ENCODE results near the gene ZNF777.

ZNF777 gene

GRCh38 chr7:149473251-149473650, 12.4 kb upstream of the ZNF777 start:
- no peaks in the 10 kb centered on the region for H3K4me1 ChIP-seq (ENCODE audit: control insufficient read depth, low read length)
- no peaks in the 10 kb centered on the region for H3K9me2 ChIP-seq (replicated peaks; ENCODE audit: control insufficient read depth, low read length)
- H3K9me3 ChIP-seq (ENCODE audit: control insufficient read depth, insufficient read depth, low read length), result no peaks in the 10 kb centered on the region
- no peaks in the 10 kb centered on the region for H3K79me2 ChIP-seq (ENCODE audit: control insufficient read depth, low read length)
- H3F3A ChIP-seq (ENCODE audit: control insufficient read depth, insufficient read depth), result no peaks in the 10 kb centered on the region
- H3K27ac ChIP-seq (ENCODE audit: low read depth, low read length), result no peak overlapping the region
- peaks cover 61% of the 10 kb centered on the region for H3K36me3 ChIP-seq (ENCODE audit: control insufficient read depth, low read length)
- no peaks in the 10 kb centered on the region; the same call in 1 of the 2 replicates for H4K20me1 ChIP-seq (ENCODE audit: control insufficient read depth, insufficient read depth, low read depth, low read length)
- no peak overlapping the region for H3K4me3 ChIP-seq (ENCODE audit: low read length)
- H3K4me2 ChIP-seq (ENCODE audit: low read length), result no peak overlapping the region
- TF ChIP-seq EZH2phosphoT487 (IDR thresholded peaks at IDR 0.05; ENCODE audit: borderline replicate concordance, low read length), result no peak
- H3K27me3 ChIP-seq (ENCODE audit: control insufficient read depth, low read length), result no peaks in the 10 kb centered on the region

DNA sequence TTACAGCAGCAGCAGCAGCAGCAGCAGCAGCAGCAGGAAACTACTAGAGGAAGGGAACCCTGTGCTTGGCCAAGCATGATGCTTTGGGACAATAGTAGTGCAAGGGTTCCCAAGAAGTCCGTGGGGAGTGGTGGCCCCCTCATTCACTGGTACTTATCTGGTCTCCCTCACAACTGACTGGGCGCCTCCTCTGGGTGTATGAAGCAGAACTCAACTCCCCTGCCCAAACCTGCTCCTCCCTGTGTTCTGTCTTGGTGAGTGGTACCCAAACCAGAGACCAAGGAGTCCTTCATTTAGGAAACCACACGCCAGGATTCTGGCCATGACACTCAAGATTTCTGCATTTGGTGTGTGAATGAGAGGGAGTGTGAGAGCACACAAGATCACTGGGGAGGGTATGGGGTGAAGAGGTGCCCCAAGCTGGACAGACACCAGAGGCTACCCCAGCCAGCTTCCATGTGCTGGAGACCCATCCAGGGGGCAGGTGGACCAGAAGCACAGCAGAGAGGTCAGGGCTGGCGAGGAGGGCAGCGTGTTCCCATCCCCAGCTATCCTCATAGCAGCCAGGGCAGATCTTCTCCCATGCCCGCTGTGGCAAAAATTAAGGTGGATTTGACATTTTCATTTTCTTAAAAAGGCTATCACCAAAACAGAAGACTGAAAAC, 10.6 kb upstream of the ZNF777 start:
- Histone ChIP-seq H3K4me1 (ENCODE audit: control insufficient read depth, low read length) (no peaks in the 10 kb centered on the region), H3K27me3 (ENCODE audit: control insufficient read depth, low read length) (no peaks in the 10 kb centered on the region), H3K79me2 (ENCODE audit: control insufficient read depth, low read length) (no peaks in the 10 kb centered on the region), H3K4me2 (ENCODE audit: low read length) (no peak overlapping the region), H3K9me3 (ENCODE audit: control insufficient read depth, insufficient read depth, low read length) (peaks cover 6% of the 10 kb centered on the region; the same call in 1 of the 2 replicates), H3K27ac (ENCODE audit: low read depth, low read length) (no peak overlapping the region), H4K20me1 (ENCODE audit: control insufficient read depth, insufficient read depth, low read depth, low read length) (no peaks in the 10 kb centered on the region), H3K36me3 (ENCODE audit: control insufficient read depth, low read length) (peaks cover 43% of the 10 kb centered on the region), H3K4me3 (ENCODE audit: low read length) (no peak overlapping the region), H3F3A (ENCODE audit: control insufficient read depth, insufficient read depth) (no peaks in the 10 kb centered on the region), H3K9me2 (replicated peaks; ENCODE audit: control insufficient read depth, low read length) (no peaks in the 10 kb centered on the region)
- TF ChIP-seq, protein P1, sequence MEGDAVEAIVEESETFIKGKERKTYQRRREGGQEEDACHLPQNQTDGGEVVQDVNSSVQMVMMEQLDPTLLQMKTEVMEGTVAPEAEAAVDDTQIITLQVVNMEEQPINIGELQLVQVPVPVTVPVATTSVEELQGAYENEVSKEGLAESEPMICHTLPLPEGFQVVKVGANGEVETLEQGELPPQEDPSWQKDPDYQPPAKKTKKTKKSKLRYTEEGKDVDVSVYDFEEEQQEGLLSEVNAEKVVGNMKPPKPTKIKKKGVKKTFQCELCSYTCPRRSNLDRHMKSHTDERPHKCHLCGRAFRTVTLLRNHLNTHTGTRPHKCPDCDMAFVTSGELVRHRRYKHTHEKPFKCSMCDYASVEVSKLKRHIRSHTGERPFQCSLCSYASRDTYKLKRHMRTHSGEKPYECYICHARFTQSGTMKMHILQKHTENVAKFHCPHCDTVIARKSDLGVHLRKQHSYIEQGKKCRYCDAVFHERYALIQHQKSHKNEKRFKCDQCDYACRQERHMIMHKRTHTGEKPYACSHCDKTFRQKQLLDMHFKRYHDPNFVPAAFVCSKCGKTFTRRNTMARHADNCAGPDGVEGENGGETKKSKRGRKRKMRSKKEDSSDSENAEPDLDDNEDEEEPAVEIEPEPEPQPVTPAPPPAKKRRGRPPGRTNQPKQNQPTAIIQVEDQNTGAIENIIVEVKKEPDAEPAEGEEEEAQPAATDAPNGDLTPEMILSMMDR (IDR thresholded peaks at IDR 0.05; ENCODE audit: low read depth, low read length, poor library complexity, severe bottlenecking), result no peak
- no peak for TF ChIP-seq EZH2phosphoT487 (IDR thresholded peaks at IDR 0.05; ENCODE audit: borderline replicate concordance, low read length)

GRCh38 chr7:149469806-149470205, 8.9 kb upstream of the ZNF777 start:
- Histone ChIP-seq H3K4me1 (ENCODE audit: control insufficient read depth, low read length) (no peaks in the 10 kb centered on the region), H3F3A (ENCODE audit: control insufficient read depth, insufficient read depth) (no peaks in the 10 kb centered on the region), H3K27me3 (ENCODE audit: control insufficient read depth, low read length) (no peaks in the 10 kb centered on the region), H4K20me1 (ENCODE audit: control insufficient read depth, insufficient read depth, low read depth, low read length) (no peaks in the 10 kb centered on the region), H3K79me2 (ENCODE audit: control insufficient read depth, low read length) (no peaks in the 10 kb centered on the region), H3K4me3 (ENCODE audit: low read length) (no peak overlapping the region), H3K9me2 (replicated peaks; ENCODE audit: control insufficient read depth, low read length) (no peaks in the 10 kb centered on the region), H3K4me2 (ENCODE audit: low read length) (no peak overlapping the region), H3K27ac (ENCODE audit: low read depth, low read length) (no peak overlapping the region), H3K9me3 (ENCODE audit: control insufficient read depth, insufficient read depth, low read length) (peaks cover 12% of the 10 kb centered on the region), H3K36me3 (ENCODE audit: control insufficient read depth, low read length) (peaks cover 31% of the 10 kb centered on the region)
- TF ChIP-seq, protein P1 (IDR thresholded peaks at IDR 0.05; ENCODE audit: low read depth, low read length, poor library complexity, severe bottlenecking), result no peak
- TF ChIP-seq EZH2phosphoT487 (IDR thresholded peaks at IDR 0.05; ENCODE audit: borderline replicate concordance, low read length), result no peak

- no peaks in the 10 kb centered on the region for H4K20me1 ChIP-seq (ENCODE audit: control insufficient read depth, insufficient read depth, low read depth, low read length)
- H3K4me1 ChIP-seq (ENCODE audit: control insufficient read depth, low read length), result no peaks in the 10 kb centered on the region
- no peaks in the 10 kb centered on the region for H3K9me2 ChIP-seq (replicated peaks; ENCODE audit: control insufficient read depth, low read length)
- H3K27ac ChIP-seq (ENCODE audit: low read depth, low read length), result no peak overlapping the region
- TF ChIP-seq, protein P1 (IDR thresholded peaks at IDR 0.05; ENCODE audit: low read depth, low read length, poor library complexity, severe bottlenecking), result no peak
- TF ChIP-seq EZH2phosphoT487 (IDR thresholded peaks at IDR 0.05; ENCODE audit: borderline replicate concordance, low read length), result no peak
- no peaks in the 10 kb centered on the region for H3K79me2 ChIP-seq (ENCODE audit: control insufficient read depth, low read length)
- H3K4me3 ChIP-seq (ENCODE audit: low read length), result no peak overlapping the region
- no peaks in the 10 kb centered on the region for H3F3A ChIP-seq (ENCODE audit: control insufficient read depth, insufficient read depth)
- 0 out of 2 replicates have a peak, but pooled peaks cover 6% of the 10 kb centered on the region for H3K27me3 ChIP-seq (ENCODE audit: control insufficient read depth, low read length)
- H3K36me3 ChIP-seq (ENCODE audit: control insufficient read depth, low read length), result peaks cover 17% of the 10 kb centered on the region
- peaks cover 12% of the 10 kb centered on the region for H3K9me3 ChIP-seq (ENCODE audit: control insufficient read depth, insufficient read depth, low read length)
- no peak overlapping the region for H3K4me2 ChIP-seq (ENCODE audit: low read length)
These were observed 7.3 kb upstream of the ZNF777 start for GRCh38 chr7:149468208-149468607.

All from DOHH2 (cell line).